ENCODE results near the gene NIBAN1.

DNA sequence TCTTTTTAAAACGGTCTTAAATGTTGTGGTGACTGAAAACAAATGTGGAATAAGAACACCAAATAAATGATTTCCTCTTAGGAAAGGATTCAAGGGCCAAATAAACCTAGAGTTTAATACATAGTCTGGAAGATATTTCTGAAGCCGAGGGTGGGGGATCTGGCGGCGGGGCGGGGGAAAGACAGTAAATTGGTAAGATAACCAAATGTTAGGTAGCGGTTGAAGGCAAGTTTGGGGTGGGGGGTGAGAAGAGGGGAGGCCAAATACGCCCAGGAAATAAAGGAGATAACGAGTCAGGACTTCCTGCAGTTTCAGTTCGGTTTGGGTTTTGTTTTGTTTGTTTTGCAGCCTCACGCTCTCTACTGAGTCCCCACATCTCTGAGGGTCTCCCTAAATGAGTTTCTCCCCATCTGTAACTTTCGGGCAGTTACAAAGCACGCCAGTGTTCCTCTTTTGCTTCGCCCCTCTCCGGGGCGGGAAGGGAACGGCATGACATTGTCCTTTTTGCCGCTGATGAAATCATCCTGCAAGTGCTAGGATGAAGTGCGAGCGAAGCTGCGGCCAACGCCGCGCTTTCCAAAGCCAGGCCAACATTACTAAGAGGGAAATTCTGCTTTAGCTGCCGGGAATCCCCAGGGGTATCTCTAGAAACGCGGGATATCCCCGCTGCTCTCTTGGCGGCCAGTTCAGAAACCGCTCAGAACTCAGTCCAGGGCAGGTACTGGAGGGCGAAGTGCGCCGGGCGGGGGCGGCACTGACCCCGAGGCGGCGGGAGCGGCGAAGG is 844 bp downstream of the NIBAN1 start:
- no peak for TF ChIP-seq CREB1 (IDR thresholded peaks at IDR 0.05; ENCODE audit: low read depth)
- no peak for TF ChIP-seq TAF1 (IDR thresholded peaks at IDR 0.05; ENCODE audit: low read depth)
- no peak for TF ChIP-seq EP300 (IDR thresholded peaks at IDR 0.05; ENCODE audit: borderline replicate concordance)
- TF ChIP-seq, protein P1, sequence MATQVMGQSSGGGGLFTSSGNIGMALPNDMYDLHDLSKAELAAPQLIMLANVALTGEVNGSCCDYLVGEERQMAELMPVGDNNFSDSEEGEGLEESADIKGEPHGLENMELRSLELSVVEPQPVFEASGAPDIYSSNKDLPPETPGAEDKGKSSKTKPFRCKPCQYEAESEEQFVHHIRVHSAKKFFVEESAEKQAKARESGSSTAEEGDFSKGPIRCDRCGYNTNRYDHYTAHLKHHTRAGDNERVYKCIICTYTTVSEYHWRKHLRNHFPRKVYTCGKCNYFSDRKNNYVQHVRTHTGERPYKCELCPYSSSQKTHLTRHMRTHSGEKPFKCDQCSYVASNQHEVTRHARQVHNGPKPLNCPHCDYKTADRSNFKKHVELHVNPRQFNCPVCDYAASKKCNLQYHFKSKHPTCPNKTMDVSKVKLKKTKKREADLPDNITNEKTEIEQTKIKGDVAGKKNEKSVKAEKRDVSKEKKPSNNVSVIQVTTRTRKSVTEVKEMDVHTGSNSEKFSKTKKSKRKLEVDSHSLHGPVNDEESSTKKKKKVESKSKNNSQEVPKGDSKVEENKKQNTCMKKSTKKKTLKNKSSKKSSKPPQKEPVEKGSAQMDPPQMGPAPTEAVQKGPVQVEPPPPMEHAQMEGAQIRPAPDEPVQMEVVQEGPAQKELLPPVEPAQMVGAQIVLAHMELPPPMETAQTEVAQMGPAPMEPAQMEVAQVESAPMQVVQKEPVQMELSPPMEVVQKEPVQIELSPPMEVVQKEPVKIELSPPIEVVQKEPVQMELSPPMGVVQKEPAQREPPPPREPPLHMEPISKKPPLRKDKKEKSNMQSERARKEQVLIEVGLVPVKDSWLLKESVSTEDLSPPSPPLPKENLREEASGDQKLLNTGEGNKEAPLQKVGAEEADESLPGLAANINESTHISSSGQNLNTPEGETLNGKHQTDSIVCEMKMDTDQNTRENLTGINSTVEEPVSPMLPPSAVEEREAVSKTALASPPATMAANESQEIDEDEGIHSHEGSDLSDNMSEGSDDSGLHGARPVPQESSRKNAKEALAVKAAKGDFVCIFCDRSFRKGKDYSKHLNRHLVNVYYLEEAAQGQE (IDR thresholded peaks at IDR 0.05; ENCODE audit: low read depth), result no peak
- TF ChIP-seq RAD21 (IDR thresholded peaks at IDR 0.05; ENCODE audit: low read depth), result no peak
- TF ChIP-seq FOXM1 (IDR thresholded peaks at IDR 0.05; ENCODE audit: borderline replicate concordance, low read depth), result no peak
- TF ChIP-seq EGR1 (IDR thresholded peaks at IDR 0.05), result peak; percentile 21; the same call in 1 of the 2 replicates
- no peak for TF ChIP-seq YY1 (IDR thresholded peaks at IDR 0.05; ENCODE audit: low read depth)
- TF ChIP-seq, protein P2, sequence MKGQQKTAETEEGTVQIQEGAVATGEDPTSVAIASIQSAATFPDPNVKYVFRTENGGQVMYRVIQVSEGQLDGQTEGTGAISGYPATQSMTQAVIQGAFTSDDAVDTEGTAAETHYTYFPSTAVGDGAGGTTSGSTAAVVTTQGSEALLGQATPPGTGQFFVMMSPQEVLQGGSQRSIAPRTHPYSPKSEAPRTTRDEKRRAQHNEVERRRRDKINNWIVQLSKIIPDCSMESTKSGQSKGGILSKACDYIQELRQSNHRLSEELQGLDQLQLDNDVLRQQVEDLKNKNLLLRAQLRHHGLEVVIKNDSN (IDR thresholded peaks at IDR 0.05), result no peak
- TF ChIP-seq CEBPB (IDR thresholded peaks at IDR 0.05), result no peak
- TF ChIP-seq ZBTB7A (IDR thresholded peaks at IDR 0.05; ENCODE audit: low read depth), result peak; percentile 31; the same call in 1 of the 2 replicates
- TF ChIP-seq, protein P3, sequence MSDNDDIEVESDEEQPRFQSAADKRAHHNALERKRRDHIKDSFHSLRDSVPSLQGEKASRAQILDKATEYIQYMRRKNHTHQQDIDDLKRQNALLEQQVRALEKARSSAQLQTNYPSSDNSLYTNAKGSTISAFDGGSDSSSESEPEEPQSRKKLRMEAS (IDR thresholded peaks at IDR 0.05), result no peak
- TF ChIP-seq TCF12 (IDR thresholded peaks at IDR 0.05; ENCODE audit: low read depth), result no peak
- no peak for TF ChIP-seq TEAD4 (IDR thresholded peaks at IDR 0.05)

Measured in Ishikawa (cell line).